ENCODE results near the gene ZNF385B.

GRCh38 chr2:179546656-179547055 lies 314.8 kb downstream of the ZNF385B start:
- TF ChIP-seq CTCF (IDR thresholded peaks at IDR 0.05; ENCODE audit: insufficient read depth, low read length) (no peak), POLR2AphosphoS5 (IDR thresholded peaks at IDR 0.05; ENCODE audit: low read depth) (no peak), GABPA (IDR thresholded peaks at IDR 0.05; ENCODE audit: low read depth) (no peak)
